Gastrocnemius medialis (tissue), 4 donors: ENCODE measurements around the gene AQP12B.

Source experiments
- CTCF ChIP-seq, 5 experiments: fragments of 450-650 bp in 3 of 5; fragments of 200-600 bp in 2 of 5; sonication (generic) in 2 of 5; IDR thresholded peaks in 4 of 5; conservative IDR thresholded peaks in 1 of 5; 1 replicate in 4 of 5; 2 replicates in 1 of 5; pipeline ENCODE4 v1.5.1; 2016 to 2019; ENCODE audit warnings: antibody characterized with exemption in 5 of 5, mild to moderate bottlenecking in 3 of 5, moderate library complexity in 3 of 5
- POLR2A ChIP-seq, 2 donors: fragments of 450-650 bp; IDR thresholded peaks; one replicate each; pipeline ENCODE4 v1.6.1; 2017; ENCODE audit warnings: antibody characterized with exemption in 2 of 2, mild to moderate bottlenecking in 2 of 2, moderate library complexity in 2 of 2

GRCh38 chr2:240719676-240720545, 37.2 kb upstream of the AQP12B start:
- TF ChIP-seq CTCF (IDR thresholded peaks at IDR 0.05 in 4 of 5, conservative IDR thresholded peaks at IDR 0.05 in 1 of 5) (no peak), POLR2A (IDR thresholded peaks at IDR 0.05) (no peak)
